Uterus (tissue), 2 donors: ENCODE data around the gene MAP7D3.

Experiments used
- POLR2A ChIP-seq, 2 donors: fragments of 450-650 bp; IDR thresholded peaks; one replicate each; pipeline ENCODE4 v1.6.1; 2016; ENCODE audit warnings: antibody characterized with exemption in 2 of 2, mild to moderate bottlenecking in 1 of 2, moderate library complexity in 1 of 2
- TF ChIP-seq, protein P1 (sequence below), 4 experiments: fragments of 200-600 bp in 2 of 4; fragments of 450-650 bp in 2 of 4; sonication (generic) in 2 of 4; IDR thresholded peaks; one replicate each; pipeline ENCODE4 v1.5.1; 2016 to 2019; ENCODE audit warnings: antibody characterized with exemption in 4 of 4, mild to moderate bottlenecking in 2 of 4, moderate library complexity in 1 of 4

DNA sequence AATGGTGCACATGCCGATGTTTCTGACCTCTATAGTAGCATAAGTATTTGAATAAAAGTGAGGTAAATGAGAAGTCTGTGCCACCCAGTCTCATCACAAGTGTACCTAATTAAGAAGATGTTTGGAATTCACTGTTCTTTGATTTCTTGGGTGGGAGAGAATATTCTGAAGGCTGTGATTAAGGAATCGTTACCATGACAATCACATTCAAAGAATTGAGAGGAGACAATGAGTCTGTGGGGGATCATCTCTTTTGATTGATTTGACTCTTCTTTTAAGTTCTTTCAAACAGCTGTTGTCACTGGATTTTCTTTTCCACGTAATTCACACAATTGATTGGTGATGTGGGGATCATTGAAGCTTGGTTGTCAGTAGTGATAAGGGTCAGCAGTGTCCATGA lies 85.8 kb downstream of the MAP7D3 start:
- TF ChIP-seq, protein P1, sequence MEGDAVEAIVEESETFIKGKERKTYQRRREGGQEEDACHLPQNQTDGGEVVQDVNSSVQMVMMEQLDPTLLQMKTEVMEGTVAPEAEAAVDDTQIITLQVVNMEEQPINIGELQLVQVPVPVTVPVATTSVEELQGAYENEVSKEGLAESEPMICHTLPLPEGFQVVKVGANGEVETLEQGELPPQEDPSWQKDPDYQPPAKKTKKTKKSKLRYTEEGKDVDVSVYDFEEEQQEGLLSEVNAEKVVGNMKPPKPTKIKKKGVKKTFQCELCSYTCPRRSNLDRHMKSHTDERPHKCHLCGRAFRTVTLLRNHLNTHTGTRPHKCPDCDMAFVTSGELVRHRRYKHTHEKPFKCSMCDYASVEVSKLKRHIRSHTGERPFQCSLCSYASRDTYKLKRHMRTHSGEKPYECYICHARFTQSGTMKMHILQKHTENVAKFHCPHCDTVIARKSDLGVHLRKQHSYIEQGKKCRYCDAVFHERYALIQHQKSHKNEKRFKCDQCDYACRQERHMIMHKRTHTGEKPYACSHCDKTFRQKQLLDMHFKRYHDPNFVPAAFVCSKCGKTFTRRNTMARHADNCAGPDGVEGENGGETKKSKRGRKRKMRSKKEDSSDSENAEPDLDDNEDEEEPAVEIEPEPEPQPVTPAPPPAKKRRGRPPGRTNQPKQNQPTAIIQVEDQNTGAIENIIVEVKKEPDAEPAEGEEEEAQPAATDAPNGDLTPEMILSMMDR (IDR thresholded peaks at IDR 0.05), result no peak
- TF ChIP-seq POLR2A (IDR thresholded peaks at IDR 0.05), result no peak
